Fibroblast of the aortic adventitia (primary cell): ENCODE results near the gene ZMYND19. TPM values are rescaled to one million over a fixed set of nuclear protein-coding genes. Genes with fewer than 3 reads are reported as not detected.

Source experiments
- DNase-seq: peaks from one replicate; pipeline ENCODE4 v3.0.0-alpha.2; 2010; ENCODE audit warnings: low read depth
- H3K4me3 ChIP-seq: 2 replicates; pipeline ENCODE4 v1.5.1; 2011; ENCODE audit warnings: low read depth, mild to moderate bottlenecking, control low read depth, low read length, moderate library complexity
- total RNA-seq: library from RNA; depleted of rRNA; stranded (reverse); fragments of >200 nt; gene quantifications from 2 replicates; pipeline ENCODE4 v1.2.3, GENCODE V29; 2012; ENCODE audit warnings: low replicate concordance
- TF ChIP-seq, protein P1 (sequence below): IDR thresholded peaks from 2 replicates; pipeline ENCODE4 v1.5.1; 2011; ENCODE audit warnings: mild to moderate bottlenecking, low read length, control low read depth, inconsistent platforms; ENCODE audit not compliant: insufficient read depth

The ZMYND19 gene
- total RNA-seq, 1 donor, result 15.5 TPM

- no peak for DNase-seq
- no peak overlapping the region for H3K4me3 ChIP-seq
- TF ChIP-seq, protein P1, sequence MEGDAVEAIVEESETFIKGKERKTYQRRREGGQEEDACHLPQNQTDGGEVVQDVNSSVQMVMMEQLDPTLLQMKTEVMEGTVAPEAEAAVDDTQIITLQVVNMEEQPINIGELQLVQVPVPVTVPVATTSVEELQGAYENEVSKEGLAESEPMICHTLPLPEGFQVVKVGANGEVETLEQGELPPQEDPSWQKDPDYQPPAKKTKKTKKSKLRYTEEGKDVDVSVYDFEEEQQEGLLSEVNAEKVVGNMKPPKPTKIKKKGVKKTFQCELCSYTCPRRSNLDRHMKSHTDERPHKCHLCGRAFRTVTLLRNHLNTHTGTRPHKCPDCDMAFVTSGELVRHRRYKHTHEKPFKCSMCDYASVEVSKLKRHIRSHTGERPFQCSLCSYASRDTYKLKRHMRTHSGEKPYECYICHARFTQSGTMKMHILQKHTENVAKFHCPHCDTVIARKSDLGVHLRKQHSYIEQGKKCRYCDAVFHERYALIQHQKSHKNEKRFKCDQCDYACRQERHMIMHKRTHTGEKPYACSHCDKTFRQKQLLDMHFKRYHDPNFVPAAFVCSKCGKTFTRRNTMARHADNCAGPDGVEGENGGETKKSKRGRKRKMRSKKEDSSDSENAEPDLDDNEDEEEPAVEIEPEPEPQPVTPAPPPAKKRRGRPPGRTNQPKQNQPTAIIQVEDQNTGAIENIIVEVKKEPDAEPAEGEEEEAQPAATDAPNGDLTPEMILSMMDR, result no peak
Measured at GRCh38 chr9:137580954-137581322, 9.4 kb downstream of the ZMYND19 start.

DNA sequence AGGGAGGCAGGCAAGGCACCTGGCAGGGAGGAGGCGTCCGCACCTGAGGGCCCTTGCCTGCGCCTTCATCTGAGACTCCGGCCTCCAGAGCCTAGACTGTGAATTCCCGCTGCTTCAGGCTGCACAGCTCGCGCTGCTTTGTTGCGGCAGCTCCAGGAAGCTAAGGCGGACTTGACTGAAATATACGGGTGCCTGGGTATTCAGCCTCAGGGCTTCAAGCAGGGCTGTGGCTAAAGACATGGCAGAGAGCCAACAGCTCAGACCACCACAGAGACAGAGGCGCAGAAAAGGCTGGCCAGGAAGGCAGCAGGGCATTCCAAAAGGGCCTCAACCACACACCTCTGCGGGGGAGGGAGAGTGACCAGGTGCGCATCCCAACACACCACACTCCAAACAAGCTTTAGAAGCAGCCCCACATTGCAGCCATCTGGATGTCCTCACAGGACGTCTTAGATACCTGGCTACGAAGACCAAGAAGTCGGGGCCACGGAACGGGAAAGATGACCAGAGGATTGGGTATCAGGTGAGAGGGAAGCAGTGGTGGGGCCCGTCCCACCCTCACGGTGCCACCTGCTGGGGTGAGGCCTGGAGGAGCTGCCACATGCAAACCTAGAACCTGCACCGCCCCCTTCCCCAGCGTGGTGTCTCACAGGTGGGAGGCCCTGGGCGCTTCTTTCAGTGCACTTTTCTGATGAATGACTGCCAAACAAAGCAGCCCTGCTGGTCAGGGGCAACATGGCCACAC, 9.9 kb downstream of the ZMYND19 start:
- no peak for DNase-seq

GRCh38 chr9:137579259-137579604, 11.1 kb downstream of the ZMYND19 start:
- TF ChIP-seq, protein P1, result no peak

More for the DNA sequence above, 9.9 kb downstream of the ZMYND19 start:
- no peak overlapping the region for H3K4me3 ChIP-seq
- TF ChIP-seq, protein P1, result no peak

DNA sequence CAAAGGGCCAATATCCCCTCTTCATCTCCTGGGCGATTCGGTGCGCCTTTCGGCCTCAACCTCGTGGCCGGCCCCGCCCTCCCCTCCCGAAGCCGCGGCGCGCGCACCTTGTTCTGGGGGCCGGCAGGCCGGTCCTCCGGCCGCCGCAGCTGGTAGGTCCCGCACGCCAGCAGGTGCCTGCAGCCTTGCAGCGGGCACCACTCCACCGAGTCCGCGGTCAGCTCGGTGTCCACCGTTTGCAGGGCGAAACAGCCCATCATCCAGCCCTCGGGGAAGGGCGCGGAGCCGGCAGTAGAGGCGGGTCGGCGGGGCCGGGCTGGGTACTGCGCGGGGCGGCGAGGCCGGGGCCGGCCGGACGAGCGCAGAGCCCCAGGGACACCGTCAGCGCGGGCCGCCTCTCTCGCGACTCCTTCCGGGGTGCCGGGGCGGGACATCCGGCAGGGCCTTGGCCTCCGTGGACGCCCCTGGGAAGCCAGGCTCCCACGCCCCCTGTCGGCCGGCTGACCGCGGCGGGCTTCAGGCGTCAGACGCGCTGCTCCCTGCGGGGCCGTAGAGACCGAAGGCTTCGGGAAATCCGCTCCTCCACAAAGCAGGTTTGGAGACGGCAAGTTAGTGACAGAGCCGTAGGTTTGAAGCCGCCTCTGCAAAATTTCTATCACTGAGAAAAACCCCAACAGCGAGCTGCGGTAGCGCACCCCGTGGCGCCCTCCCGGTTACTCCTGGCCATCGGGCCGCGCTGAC, 11.6 kb downstream of the ZMYND19 start, which contains the start of gene DPH7:
Gene DPH7 (minus strand): TSS at position 408 of the 741 bp plus-strand sequence. CDS start 148 bp downstream, at position 260.
- peak within 1 kb of the TSS; percentile 89 for H3K4me3 ChIP-seq
- peak; percentile 84 for DNase-seq
- TF ChIP-seq, protein P1, result peak; percentile 83

More at GRCh38 chr9:137579259-137579604, 11.1 kb downstream of the ZMYND19 start:
- H3K4me3 ChIP-seq, result peak overlapping the region; percentile 89
- DNase-seq, result no peak

- DNase-seq, result no peak
- TF ChIP-seq, protein P1, result no peak
- H3K4me3 ChIP-seq, result no peak overlapping the region
Measured at GRCh38 chr9:137575716-137576411, 14.4 kb downstream of the ZMYND19 start.

DNA sequence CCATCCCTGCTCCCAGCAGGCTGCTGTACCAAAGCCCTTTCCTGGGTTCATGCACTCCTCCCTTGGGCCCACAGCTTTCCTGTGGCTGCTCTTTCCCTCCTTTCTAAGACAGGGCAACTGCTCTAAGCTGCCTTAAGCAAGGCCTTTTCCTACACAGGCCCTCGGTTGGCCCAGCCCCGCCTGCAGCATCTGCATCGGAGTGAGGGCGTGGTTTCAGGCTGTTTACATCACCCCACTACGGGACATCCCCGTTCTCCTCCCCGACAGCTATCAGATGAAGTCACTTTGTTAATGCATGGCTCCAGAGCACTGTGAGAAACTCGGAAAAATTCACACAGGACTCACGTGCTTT, 15.0 kb downstream of the ZMYND19 start:
- no peak for DNase-seq
- H3K4me3 ChIP-seq, result no peak overlapping the region
- TF ChIP-seq, protein P1, result no peak
